NCI-H524 treated with DMSO at 0.1 percent for 48 hours (cell line): ENCODE results near the gene EXPH5.

Source experiments
- DNase-seq: peaks from one replicate; lab custom pipeline; 2025; lab: John Stamatoyannopoulos, UW

Gene EXPH5

DNA sequence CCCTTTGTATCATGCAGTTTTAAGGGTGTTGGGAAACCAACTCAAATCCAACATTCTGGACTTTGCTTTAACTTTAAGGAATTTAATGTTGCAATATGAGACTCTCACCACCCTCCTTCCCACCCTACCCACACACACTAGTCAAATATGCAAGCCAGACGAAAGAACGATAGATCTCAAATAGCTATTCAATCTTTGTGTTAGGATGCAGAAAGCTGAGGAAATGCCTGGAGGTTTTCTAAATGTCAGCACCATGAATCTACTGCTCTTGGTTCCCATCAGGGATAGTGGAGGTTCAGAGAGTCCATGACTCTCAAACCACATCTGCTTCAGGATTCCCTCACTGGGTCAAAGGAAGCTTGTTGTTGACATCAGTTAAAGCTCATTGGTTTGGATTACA is 33.7 kb downstream of the EXPH5 start:
- no peak for DNase-seq

DNA sequence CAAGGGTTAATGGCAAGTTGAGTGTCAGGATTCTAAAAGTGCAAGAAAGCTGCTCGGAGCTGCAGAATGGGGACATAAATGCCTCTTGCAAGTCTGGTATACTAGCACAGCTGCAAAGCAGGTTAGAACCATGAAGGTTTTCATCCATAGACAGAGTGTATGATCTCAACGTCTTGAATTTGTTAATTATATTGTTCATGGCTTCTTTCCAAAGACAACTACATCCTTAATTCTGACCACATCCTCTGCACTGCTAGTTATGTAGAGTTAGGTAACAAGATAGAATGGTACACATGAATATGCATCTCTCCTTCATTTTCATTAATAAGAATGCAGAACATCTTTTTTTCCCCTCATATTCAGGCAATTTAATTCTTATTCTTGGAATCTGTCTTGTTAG is 34.2 kb downstream of the EXPH5 start:
- DNase-seq: no peak

DNA sequence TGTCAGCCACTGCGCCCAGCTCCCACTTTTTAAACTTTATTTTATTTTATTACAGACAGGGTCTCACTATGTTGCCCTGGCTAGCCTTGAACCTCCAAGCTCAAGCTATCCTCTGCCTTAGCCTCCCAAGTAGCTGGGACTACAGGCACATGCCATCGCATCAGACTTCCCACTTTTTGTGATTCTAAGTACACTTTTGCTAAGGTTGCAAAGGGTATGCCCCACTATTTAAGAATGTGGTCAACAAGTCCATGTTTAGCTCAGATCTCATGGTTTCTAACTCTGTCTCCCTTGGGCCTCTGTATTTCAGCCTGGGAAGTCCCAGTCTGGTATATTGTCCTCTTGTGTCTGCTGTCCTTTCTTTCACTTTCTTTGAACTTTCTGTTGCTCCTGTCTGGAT is 35.3 kb downstream of the EXPH5 start:
- DNase-seq: no peak

DNA sequence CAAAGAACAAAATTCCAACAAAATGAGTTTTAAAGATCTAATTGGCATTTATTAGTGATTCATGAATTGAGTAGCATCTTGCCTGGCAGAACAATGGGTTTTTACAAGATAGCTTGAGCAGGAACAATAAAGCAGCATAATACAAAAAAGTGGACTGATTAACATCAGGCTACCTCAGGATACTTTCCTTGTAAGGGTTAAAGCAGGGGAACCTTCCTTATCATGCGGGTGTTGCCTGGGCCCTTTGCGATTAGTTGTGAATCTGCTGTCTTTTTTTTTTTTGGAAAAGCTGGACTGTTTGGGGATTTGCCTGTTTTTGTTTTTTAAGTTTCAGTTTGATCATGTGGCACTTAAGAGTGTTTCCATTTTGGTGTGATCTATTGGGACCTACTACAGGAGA is 37.5 kb downstream of the EXPH5 start:
- no peak for DNase-seq

GRCh38 chr11:108551651-108552462 is 41.7 kb downstream of the EXPH5 start:
- DNase-seq: no peak

DNA sequence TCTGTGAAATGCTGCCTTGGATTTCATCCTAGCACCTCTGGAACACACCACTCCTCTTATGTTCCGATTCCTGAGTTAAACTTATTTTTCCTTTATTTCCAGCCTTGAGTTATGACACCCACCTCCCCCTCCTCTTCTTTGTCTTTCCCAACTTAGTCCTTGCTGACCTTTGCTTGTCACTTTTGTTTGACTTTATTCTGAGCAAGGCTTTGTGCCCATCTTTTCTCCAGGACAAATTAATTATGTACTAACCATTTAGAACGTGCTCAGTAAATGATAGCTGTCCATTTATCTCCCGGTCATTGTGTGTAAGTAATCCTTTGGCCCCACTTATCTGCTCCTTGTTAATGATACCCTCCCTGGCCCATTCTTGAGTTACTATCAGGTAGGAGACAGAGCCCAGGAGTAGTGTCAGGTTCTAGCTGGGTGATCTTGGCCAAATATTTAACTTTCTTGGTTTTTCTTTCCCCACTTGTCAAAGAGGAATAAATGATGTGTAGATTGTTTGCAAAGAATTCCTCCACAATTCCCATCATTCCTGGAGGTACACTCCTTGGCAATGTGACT is 44.2 kb downstream of the EXPH5 start:
- DNase-seq: no peak

GRCh38 chr11:108545909-108546501 is 47.6 kb downstream of the EXPH5 start:
- no peak for DNase-seq

DNA sequence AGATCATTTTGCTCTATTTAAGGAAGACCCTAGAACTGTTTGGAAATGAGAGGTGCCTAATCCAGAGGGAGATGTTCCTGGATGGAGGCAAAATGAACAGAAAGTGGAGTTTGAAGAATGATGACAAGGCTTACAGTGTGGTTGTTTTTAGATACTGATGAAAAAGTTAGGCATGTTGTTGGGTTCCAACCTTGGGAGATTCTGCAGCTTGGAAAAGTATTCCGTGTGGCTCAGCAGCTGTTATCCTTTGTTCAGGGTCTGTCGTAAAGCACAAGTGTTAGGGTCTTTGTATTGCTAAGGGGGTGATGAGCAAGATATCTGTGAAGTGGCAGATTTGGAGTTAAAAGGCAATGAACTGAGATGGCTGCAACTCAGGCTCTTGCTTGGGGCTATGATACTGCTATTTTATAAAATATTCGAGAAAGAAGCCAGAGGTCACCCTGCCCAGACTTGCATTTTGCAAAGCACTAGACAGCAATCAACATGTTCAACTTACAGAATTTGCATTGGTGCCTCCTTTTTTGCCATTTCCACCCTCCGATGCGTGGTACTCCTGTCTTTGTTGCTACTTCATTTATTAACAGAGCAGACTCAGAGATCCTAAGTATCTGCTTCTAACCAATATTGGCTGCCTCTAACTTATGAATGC is 50.1 kb downstream of the EXPH5 start:
- DNase-seq: no peak

GRCh38 chr11:108541531-108541930 is 52.0 kb downstream of the EXPH5 start:
- no peak for DNase-seq

DNA sequence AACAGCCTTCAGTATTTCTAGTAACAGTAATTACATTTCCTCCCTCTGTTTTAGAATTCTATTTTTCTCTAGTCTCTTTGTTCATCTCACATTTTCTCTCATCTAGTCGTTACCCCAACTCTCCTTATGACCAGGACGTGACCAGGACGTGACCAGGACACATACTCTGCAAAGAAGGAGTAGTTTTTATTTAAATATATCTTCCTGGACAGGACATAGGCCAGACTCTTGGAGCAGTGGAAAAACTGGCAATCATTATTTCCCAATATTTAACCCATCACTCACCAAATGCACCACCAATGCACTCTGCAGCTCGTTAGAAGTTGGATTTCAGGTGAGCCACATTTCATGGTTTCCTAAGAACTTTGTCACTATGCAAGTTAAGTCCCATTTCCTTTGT is 55.1 kb downstream of the EXPH5 start:
- no peak for DNase-seq

DNA sequence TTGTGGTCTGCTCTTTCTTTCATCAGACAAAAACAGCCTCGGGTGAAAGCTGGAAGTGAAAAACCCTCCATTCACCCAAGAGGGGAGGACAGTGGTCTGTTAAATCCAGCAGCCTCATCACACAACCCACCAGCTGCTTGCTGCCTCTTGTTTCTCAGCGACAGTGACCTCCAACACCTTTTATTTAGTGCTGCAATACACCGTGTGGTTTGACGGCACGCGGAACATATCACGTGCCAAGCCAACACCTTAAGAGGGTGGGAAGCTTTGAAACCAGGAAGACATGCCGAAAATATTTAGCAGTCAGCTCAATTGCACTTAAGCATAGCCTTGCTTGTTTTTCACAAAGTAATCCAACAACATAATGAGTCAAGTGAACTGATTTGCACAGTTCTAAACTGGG is 55.5 kb downstream of the EXPH5 start:
- no peak for DNase-seq

DNA sequence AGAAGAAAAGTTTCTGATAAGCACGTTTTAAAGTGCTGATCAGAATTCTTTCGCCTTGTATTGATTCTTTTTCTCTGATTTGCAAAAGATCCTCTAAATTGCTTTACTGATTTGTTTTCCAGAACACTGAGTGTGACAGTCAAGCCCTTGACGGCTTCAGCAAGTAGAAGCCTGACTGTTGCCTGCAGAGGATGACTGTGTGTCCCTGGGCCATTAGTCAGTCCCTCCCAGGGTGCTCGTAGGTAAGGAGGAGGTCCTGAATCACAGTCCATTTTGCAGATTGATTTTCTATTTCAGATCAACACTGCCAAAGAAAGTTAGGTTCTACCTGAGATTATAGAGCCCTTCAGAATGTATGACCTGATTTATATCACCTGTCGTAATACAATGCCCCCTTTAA is 56.8 kb downstream of the EXPH5 start:
- no peak for DNase-seq

DNA sequence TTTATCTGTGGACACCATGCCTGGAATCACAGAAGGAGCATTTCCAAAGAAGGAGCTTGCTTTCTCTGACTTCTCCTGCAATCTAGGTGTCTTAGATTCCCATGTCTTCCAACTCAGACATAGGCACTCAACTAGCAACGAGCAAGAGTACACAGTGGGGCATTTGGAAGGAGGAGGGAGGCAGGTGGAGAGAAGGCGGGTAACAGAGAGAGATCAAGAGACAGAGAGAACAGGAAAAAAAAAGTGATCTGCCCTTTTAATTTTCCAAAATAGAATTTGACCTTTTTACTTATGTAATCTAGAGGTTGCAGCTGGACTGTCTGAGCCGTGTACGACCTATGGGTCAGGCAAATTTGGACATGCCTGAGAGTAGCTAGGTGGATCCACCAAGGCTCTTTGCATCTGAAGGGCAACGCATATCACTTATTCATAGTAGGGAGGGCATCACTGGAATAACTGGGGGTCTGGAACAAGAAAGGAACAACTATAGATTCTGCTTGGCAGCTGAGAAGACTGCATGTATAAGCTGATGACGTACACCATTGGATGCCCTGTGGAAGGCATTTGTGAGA is 58.1 kb downstream of the EXPH5 start:
- no peak for DNase-seq

GRCh38 chr11:108534274-108534882 is 59.2 kb downstream of the EXPH5 start:
- no peak for DNase-seq

GRCh38 chr11:108530426-108530825 is 63.1 kb downstream of the EXPH5 start:
- DNase-seq: no peak

GRCh38 chr11:108527382-108527781 is 66.2 kb downstream of the EXPH5 start:
- no peak for DNase-seq

DNA sequence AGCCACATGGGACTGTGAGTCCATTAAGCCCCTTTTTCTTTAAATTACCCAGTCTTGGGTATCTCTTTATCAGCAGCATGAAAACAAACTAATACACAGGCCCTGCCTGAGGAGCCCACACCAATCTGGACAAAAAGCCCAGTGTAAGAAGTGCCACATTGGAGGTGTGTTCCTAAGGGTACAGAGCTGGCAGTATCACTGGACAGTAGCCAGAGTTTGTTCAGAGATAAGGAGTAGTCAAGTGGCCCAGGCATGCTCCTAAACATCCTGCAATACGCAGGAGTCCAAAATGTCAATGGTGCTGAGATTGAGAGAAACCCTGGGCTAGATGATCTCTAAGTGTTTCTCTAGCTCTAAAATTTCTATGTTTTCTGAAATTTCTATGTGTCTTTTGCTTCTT is 68.4 kb downstream of the EXPH5 start:
- DNase-seq: no peak

GRCh38 chr11:108524422-108524821 is 69.1 kb downstream of the EXPH5 start:
- no peak for DNase-seq

- DNase-seq: no peak
Observed at GRCh38 chr11:108522318-108522717, 71.2 kb downstream of the EXPH5 start.

DNA sequence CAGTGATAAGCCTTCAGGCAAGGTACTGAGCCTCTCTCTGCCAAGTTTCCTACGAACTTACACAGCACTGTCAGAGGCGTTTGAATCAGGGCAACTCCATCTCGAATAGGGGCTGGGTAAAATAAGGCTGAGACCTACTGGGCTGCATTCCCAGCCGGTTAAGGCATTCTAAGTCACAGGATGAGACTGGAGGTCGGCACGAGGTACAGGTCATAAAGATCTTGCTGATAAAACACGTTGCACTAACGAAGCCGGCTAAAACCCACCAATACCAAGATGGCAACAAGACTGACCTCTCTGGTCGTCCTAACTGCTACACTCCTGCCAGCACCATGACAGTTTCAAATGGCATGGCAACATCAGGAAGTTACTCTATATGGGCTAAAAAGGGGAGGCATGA is 75.0 kb downstream of the EXPH5 start:
- DNase-seq: no peak

DNA sequence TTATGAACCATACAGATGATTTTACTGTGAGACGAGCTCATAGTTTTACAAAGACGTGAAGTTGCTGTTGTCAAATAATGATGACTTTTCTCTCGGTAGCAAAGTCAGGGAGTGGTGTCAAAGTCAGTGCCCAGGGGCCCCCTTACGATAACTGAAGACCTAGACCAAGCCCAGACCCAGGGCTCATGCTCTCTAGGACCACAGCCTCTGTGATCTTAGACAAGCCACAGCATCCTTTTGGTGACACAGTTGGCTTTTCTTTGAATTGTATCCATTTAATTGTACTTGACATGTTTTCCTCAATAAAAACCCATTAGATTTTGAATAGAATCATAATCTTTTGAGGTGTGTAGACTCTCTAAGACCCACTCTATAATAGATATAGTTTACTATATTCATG is 77.4 kb downstream of the EXPH5 start:
- DNase-seq: no peak

- DNase-seq: no peak
Observed at GRCh38 chr11:108512708-108513107, 80.9 kb downstream of the EXPH5 start.
